Amygdala (tissue), 56 donors: ENCODE results near the gene PLXNA2.

ENCODE experiments used
- DNase-seq, 56 donors: peaks; one replicate each; lab custom pipeline; 2025; lab: John Stamatoyannopoulos, UW

PLXNA2 gene

DNA sequence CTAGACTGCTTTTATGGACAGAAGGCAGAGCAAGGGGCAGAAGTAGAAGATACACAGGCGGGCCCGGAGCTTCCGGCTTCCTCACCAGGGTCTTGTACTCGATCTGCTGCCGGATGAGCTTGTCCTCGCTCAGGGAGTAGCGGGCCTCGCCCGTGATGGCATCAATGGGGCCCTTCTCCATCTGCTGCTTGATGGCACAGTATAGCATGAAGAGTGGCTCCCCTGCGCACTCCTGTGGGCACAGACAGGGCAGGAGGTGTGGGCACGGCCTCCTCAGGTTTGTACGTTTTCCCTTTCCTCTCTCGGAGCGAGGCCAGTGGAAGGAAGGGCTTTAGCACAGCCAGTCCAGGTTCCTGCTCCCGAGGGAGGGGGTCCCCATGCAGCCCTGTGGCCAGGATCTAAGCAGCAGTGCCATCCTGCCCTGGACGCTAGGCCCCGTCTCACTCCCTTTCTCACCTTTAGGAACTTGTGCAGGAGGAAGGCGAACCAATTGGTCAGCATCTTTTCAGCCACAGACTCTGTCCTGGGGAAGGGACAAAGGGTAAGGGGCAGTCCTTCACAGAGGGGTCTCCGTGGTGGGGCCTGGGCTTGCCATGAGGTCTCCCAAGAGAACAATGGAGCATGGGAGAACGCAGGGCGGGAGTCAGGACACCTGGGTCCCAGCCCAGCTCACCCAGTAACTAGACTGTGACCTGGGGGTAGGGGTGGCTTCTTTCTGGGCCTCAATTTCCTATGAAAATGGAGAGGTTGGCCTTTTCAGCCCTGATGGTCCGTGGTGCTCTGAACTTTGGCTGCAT is 204.4 kb downstream of the PLXNA2 start:
- DNase-seq = no peak

DNA sequence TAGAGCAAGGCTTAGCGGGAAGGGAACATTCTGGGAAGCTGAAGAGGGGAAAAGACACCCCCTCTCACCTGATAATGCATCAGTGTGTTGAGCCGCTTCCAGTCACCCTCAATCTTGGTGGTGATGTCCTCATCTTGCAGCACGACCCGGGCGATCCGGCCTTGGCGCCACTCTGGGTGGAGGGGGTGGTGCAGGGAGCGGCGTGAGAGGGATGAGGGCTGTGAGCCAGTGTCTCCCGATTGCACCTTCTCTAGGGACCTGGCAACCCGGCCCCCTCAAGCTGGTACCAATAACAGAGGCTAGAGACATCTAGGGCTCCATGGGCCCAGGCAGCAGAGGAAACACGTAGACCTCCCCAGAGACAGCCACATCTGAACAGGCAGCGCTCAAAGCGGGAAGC is 205.9 kb downstream of the PLXNA2 start:
- DNase-seq = no peak

DNA sequence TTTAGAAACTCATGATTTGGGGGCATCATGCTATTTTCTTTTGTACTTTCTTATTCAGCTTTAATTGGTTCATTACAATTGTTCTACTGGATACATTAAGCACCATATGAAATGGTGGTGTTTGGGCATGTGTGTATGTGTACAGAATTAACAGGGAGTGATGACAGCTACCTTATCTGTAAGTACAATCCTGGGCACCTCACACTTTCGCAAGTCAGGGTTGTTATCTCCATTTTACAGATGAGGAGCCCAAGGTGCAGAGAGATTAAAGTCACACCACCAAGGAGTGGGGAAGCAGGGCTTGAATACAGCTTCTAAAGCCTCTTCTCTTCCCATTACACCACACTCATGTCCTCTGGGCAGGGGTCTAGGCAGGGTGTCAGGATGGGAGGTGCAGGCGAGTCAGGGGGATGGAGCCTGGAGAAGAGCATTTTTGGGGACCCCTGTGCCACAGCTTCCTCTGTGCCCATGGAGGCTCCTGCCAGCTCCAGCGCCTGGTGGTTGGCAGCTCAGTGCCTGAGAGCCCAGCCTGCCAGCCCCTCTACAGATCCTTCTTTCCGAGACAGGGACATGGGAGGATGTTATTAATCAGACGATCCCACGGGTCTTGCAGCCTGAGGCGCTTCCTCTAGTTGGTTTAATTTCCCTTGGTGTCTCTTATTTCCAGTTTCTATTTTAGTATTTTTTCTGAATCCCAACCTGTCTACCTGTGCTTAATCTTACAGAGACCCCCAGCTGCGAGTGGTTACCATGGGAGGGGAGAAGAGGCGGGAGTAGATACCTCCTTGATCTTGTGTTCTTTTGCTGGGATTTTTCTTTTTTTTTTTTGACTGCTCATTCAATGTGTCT is 207.0 kb downstream of the PLXNA2 start:
- DNase-seq = no peak

DNA sequence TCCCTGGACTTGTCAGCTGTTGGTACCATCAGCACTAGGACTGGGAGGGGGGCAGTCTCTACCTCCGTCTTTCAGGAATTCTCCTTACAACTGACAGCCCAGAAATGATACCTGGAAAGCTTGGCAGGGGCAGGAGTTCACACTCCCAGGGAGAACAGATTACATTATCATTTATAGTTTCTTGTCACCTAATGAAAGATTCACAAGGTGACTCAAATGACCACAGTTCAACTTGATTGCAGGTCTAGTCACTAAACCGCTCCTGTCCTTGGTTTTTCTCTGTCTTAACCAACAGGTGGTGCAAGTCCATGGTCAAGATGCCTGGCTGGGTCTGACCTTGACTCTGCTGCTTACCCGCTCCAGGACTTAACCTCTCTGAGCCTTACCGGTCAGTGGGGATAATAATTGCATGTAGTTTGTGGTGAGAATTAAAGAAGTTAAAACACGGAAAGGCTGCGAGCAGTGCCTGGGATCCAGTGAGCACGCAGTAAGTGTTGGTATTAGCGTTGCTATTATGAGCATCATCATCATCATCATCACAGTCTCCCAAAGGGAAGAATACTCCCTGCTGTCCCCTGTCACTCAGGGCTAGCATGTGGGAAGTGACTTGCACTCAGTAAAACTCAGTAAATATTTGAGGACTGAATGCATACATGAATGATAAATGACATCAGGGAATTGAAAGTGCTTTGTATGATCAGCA is 207.9 kb downstream of the PLXNA2 start:
- DNase-seq = no peak

DNA sequence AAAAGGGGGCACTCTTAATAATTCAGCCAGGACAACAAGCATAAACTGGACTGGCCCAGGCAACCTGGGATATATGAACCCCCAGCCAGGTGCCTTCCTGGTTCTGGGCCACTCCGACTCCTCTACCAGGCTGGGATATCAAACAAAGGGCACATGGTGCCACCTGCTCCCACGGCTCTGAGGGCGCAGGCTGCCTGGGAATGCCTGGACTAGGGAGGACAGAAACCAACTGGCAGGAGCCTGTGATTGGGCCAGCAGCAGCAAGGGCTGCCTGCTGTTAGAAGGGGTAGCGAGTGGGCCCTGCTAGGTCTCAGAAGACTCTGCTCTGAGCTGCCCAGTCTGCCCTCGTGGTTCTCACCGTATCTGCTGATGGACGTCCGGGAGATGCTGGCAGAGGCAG is 210.0 kb downstream of the PLXNA2 start:
- no peak for DNase-seq

DNA sequence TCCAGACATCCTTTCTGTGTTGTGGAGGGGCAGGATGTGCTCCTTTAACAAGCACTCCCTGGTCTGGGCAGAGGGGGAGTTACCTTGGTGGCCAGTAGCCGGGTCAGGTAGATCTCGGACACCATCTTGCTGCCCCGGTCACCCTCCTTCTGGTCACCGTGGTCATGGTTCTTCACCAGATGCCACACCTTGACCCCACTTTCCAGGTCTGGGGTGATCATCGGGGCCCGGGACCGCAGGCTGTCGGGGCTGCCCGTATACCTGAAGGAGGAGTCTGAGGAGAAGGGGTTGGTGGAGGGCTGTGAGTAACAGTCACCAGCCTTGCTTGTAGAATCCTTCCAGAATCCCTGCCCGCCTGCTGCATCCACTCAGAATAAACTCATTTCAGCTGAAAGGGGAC is 210.9 kb downstream of the PLXNA2 start:
- no peak for DNase-seq

DNA sequence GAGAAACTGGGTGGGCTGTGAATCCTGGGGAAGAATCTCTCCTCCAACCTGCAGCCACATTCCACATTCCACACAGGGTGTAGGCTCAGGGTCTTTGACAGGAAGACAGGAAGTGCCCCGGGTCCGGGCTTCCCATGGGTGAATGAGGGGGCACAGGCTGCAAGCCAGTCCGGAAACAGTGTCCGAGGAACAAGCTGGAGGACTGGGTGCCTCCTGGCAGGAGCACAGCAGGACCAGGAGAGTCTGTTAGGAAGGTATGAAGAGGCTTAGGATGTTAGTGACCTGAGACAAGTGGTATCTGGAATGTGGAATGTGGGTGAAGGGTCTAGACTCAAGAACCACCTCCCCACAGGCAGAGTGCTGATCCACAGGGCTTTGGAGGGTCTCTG is 212.3 kb downstream of the PLXNA2 start:
- DNase-seq = no peak

DNA sequence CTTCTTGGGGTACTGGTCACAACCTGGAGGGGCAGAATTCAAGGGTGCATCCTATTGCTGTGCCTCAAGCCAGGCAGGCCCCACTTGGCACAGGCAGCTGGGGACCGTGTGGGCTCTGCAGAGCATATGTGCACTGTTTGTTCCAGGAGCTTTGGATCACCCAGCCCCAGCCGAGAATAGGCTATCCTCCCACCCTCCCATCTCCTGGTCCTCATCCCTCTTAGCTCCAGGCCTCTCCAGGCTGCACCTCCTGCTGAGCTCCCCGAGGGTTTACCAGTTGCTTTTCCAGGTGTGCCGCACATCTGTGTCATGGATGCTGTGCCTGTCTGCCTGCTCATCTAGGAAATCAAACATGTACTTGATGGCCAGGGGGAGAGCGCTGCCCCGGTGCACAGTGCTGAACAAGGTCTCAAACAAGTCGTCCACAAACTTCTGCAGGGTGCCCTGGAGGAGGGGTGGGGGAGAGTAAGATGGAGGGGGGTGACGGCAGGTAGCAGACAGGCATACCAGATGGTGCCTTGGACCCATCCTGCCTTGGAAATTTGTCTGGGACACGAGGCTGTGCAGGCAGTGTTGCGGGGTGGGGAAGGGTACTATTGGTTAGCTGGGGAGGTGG is 212.8 kb downstream of the PLXNA2 start:
- no peak for DNase-seq

DNA sequence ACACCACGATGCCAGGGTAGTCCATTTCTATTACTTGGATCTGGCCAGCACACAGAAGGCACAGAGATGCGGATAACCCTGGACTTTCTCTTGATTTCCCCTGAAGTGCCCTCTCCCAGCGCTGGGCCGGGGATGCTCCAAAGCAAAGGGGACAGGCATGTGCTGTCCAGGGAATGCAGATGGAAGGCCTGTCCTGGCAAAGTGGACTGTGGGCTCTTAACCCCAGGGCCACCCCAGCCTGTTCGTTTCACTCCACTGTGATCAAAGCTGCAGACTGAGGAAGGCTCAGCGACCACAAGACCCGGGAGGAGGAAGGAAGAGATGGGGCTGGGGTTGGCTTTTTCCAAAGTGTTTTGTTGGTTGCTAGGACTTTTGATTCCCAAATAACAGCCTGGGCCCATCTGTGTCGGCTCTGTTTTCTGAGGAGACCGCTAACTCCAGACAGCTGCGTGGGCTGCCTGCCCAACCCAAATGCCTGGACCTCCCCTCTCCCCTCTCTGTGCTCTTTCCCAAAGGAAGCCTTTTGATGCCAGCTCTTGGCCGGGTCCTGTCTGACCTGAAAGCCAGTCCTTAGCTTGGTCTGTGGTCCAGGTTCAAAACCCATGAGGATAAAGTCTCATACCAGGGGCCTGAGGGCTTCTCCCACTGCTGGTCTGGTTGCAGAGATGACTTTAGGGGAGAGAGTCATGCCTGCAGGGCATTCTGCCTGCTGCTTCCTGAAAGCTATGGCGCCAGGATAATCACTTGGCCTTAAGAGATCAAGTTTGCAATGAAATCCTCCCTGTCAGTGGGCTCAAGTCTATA is 213.7 kb downstream of the PLXNA2 start:
- DNase-seq = peak in 2 of 56 donors; percentile 18 to 19

DNA sequence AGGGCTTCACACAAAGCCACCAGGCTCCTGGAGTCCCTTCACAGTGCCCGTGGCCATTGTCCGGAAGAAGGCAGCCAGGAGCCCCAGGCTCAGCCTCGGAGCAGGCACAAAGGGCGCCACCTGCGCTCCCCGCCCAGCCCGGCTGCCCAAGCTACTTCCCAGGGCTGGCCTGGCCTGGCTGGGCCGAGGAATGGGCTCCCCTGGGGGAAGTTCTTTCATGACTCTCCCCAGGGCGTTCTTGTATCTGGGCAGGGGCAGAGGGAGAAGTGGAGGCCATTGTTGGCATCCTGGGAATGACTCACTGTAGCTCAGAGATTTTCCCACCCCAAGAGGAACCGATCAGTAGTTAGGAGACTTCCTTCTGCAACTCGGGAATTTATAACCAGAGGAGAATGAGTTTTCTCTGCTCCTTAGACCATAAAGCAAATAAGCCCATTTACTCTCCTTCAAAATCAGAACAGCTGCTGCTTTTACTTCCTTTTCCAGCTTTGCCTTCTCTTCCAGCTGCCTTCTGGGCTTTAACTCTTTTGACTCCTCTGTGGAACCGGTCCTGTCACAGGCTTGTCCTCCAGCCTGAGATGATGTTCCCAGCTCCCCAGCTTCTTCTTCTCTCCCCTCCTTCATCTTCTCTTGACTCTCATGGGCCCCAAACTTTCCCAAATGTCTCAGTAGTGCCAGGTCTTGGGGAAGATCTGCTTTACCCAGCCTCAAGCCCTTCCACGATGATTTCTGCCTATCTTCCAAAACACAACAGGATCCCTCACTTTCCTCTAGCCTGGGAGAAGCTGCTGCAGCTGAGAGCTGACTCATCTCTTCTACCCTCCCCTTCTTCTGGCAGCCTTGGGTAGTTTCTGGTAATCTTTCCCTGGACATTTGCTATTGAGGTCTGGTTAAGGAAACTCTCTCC is 214.6 kb downstream of the PLXNA2 start:
- no peak for DNase-seq

DNA sequence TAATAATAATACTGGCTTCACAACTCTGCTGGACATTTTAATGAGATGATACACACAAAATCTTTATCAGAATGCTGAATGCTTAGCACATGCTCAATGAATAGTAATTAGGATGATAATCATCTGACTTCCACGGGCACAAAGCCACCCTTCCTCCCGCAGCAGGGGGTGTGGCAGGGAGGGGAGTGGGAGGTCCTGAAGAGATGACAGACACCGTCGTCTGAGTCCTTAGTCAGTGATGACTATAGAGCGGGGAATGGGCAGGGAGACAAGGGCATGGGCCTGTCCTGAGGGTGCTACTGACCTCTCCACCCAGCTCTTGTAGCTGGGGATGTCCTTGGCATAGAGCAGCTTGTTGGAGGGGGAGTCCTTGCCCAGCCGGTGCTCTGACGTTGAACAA is 215.7 kb downstream of the PLXNA2 start:
- no peak for DNase-seq

DNA sequence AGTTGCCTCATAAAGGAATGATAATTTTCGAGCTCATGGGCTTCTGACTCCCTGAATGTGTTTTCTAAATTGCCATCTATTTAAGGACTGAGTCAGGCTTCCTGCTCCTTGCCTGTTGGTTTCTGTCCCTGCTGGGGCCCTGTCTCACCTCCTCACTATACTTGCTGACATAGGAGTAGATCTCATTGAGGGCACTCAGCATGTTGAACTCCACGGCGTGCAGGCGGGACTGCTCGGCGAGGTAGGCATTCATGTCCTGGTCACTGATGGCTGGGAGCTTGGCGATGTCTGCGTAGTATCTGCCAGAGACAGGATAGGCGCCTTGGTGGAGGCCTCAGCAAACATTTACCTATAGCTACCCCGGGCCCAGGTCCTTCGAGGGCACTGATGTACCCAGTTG is 216.3 kb downstream of the PLXNA2 start:
- DNase-seq = no peak

DNA sequence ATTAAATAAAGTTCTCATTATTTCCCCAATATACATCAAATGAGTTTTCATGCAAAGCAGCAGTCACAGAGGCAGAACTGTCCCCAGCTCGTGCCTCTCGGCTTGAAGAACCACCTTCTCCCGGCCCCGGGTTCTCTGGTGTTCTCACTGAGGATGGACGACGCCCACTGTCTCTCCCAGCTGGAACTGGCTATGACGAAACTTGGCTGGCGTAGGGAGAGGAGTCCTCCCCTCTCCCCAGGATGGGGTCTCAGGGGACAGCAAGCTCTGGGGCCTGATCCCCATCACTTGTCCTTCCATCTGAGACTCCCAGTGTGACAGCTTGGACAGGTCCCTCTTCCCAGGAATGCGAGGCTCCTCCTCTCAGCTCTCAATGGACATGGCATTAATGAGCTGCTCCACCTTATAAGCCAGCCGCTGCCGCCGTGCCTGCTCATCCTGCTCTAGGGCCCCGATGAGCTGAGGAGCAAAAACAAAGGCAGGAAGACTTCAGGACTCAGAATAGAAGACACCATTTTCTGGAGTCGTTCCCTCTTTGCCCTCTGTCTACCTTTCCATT is 217.2 kb downstream of the PLXNA2 start:
- no peak for DNase-seq

DNA sequence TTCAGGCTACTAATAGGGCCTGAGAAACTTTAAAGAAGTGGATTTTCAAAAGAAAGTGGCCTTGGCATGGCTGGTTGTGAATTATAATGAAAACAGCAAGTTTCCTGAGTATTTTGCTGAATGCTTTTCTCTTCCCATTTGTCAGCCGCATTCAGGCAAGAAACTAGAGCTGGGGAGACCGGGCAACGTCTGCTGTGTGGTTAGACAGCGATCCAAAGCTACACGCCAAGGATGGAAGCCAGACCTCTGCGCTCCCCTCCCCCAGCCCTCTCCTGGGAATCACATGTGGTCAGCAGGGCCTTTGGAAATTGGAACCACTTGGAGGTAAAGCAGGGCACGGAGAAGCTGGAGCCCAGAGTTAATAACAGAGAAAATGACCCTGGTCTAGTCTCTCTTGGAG is 219.2 kb downstream of the PLXNA2 start:
- DNase-seq = peak in 40 of 56 donors; percentile 12 to 81 (median 44)

DNA sequence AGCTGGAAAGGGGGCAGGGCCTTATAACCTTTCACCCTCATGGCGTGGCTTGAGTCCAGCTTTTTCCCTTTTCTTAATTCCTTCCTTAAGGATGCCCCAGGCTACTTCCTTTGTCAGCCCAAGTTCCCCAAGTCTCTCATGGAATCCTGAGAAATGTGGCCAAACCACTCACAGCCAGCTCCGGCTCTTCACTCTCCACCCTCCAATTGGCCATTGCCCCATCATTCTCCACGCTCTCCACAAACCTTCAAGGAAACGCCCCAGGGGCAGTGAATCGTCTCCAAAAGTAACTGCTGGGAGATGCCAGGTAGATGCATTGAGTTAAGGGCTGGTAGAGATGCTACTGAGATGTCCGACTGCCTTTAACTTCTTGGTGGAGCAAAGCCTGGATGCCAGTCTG is 219.8 kb downstream of the PLXNA2 start:
- no peak for DNase-seq

DNA sequence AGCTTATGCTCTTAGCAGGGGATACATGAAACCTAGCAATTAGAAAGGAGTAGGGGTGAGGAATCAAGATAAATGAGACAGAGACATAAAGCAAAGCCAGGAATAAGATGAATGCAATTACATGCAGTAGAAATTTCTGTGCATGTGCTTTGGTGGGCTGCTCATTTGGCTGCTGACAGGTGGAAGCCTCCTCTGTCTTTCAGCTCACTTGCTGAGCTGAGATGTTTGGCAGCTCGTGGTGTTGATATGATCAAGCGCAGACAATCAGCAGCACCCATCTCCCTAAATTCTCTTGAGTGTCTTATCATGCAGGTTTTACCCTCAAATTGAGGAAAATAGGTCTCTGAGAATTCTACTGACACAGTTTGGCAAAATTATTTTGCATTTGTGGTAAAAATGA is 224.9 kb downstream of the PLXNA2 start:
- DNase-seq = no peak

DNA sequence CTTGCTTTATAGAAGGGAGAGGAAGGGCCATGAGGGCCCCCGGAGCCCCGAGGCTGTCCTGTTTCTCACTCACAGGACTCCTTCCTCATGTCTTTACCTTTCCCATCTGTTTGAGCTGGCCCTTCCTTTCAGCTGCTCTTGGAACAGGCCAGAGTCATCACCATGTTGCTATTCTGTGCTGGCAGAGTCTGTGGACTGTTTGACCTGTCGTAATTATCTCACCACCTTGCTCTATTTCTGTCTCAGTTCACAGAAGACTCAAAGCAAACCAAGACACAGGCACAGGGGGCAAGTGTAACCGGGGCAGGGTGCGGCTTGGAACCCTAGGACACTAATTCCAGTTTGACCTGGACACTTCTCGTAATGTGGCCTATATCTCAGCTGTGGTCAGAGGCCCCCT is 228.9 kb downstream of the PLXNA2 start:
- DNase-seq = no peak

DNA sequence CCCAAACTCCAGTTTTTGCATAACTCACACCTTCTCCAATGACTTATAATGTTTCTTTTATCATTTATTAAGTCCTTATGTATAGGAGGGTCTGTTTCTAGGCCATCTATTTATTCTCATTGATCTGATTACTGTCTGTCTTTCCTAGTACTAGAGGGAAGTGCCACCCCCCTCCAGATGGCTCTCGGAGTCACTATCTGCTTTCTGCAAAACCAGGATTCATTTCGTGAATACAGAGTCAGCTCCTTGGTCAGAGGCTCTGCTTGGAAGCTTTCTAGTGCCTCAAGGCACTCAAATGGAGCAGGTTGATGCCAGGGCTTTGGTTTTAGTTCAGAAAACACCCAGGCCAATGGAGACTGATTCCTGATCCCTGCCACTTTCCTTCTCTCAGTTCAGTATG is 231.0 kb downstream of the PLXNA2 start:
- no peak for DNase-seq

DNA sequence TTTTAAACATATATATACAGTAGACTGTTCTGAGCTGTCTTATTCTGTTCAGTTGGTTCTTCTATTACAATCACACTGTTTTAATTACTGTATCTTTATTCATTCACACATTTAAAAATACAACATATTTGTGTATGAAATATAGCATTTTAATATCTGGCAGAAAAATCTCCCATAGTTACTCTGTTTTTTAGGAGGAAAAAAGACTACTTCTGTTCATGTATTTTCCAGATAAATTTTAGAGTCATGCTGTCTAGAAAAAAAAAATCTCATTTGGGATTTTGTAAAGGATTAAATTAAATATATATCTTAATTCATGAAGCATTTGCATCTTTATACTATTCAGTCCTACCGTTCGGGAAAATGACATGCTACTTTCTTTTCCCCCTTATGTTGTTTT is 231.5 kb downstream of the PLXNA2 start:
- no peak for DNase-seq
